ENCODE data around the gene RADIL.

DNA sequence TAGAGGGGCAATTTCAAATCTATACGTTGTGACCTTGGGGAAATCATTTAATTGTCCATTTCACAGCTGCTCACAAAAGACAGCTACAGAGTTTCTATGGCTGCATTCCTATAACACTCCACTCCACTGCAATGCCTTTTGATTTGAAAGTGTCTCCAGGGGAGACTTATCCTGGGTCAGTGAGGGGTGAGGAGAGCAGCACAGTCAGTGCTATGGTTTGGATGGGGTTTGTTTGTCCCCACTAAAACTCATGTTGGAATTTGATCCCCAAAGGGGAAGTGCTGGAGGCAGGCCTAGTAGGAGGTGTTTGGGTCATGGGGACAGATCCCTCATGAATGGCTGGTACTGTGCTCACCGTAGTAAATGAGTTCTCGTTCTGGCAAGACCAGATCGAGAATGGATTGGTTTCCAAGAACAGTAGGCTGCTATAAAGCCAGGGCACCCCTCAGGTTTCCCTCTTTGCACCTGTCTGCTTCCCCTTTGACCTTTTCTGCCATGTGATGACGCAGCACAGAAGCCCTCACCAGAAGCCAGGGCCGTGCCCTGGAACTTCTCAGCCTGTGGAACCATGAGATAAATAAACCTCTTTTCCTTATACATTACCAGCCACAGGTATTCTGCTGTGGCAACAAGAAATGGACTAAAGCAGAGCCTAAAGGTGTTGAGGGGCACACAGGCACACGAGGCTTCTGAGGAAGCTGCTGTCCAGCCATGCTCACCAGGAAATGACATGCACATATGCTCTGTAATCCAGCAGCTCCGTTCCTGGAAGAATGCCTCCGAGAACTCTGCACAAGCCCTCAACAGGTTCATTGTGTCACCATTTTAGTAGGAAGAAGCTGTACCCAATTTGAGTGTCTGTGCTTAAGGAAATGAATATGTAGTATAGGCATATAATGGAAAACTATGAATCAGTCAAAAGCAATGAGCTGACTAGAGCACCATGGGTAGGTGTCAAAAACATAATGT, 16.7 kb downstream of the RADIL start:
- no peak for TF ChIP-seq GATA3 (IDR thresholded peaks at IDR 0.05; ENCODE audit: low read depth, low read length)
- TF ChIP-seq GATA2 (IDR thresholded peaks at IDR 0.05; ENCODE audit: low read depth, low read length), result no peak

Data from SH-SY5Y (cell line).